HepG2 (cell line): ENCODE measurements around the gene THRA. TPM values are rescaled to one million over a fixed set of nuclear protein-coding genes. Genes with fewer than 3 reads are reported as not detected.

Experiments
- BORCS8-MEF2B ChIP-seq: sonication (generic); formaldehyde crosslinking; IDR thresholded peaks from 2 replicates; pipeline ENCODE4 v1.8.0; 2022; ENCODE audit warnings: mild to moderate bottlenecking, missing genetic modification reagents
- CREB3 ChIP-seq: sonication (generic); formaldehyde crosslinking; IDR thresholded peaks from 2 replicates; pipeline ENCODE4 v1.5.0; 2020; ENCODE audit warnings: missing genetic modification reagents
- IKZF4 ChIP-seq: sonication (generic); formaldehyde crosslinking; IDR thresholded peaks from 2 replicates; pipeline ENCODE4 v1.5.1; 2020; ENCODE audit warnings: borderline replicate concordance, mild to moderate bottlenecking, low read depth, missing genetic modification reagents; ENCODE audit errors: not compliant biosample characterization
- NR2F6 ChIP-seq, 2 experiments: IDR thresholded peaks; 2 replicates each; pipeline ENCODE4 v1.6.1; 2016; ENCODE audit warnings: antibody characterized with exemption in 1 of 2, mild to moderate bottlenecking in 1 of 2
- PPARG ChIP-seq: conservative IDR thresholded peaks from 2 replicates; pipeline ENCODE4 v1.6.1; 2016; ENCODE audit warnings: missing biosample characterization, missing genetic modification reagents
- PREB ChIP-seq: sonication (generic); formaldehyde crosslinking; IDR thresholded peaks from 2 replicates; pipeline ENCODE4 v1.4.0; 2020; ENCODE audit warnings: missing genetic modification reagents
- RBM22 ChIP-seq: fragments of 200-400 bp; formaldehyde crosslinking; optimal IDR thresholded peaks from 2 replicates; pipeline ENCODE3; 2017; ENCODE audit warnings: mild to moderate bottlenecking, low read length, moderate library complexity
- ZMYM3 ChIP-seq: sonication (generic); formaldehyde crosslinking; IDR thresholded peaks from 2 replicates; pipeline ENCODE4 v1.5.1; 2020; ENCODE audit warnings: mild to moderate bottlenecking, missing genetic modification reagents
- ZNF260 ChIP-seq: sonication (generic); formaldehyde crosslinking; IDR thresholded peaks from 2 replicates; pipeline ENCODE4 v1.4.0; 2020; ENCODE audit warnings: missing genetic modification reagents, low read depth, mild to moderate bottlenecking, borderline replicate concordance
- ZNF274 ChIP-seq: sonication (generic); formaldehyde crosslinking; IDR thresholded peaks from 2 replicates; pipeline ENCODE4 v1.5.1; 2020; ENCODE audit warnings: mild to moderate bottlenecking, missing genetic modification reagents
- ZNF7 ChIP-seq: IDR thresholded peaks from 2 replicates; pipeline ENCODE4 v1.6.1; 2016; ENCODE audit warnings: missing biosample characterization, missing genetic modification reagents
- ZNF790 ChIP-seq: sonication (generic); formaldehyde crosslinking; IDR thresholded peaks from 2 replicates; pipeline ENCODE4 v1.8.0; 2022; ENCODE audit warnings: missing genetic modification reagents, mild to moderate bottlenecking, borderline replicate concordance
- polyA plus RNA-seq, 8 experiments: library from polyadenylated mRNA; depleted of rRNA in 3 of 8; stranded (reverse) in 7 of 8; unstranded in 1 of 8; fragments of >200 nt; fragmentation: Illumina TruSeq in 4 of 8; extraction: Trizol in 4 of 8; gene quantifications; 2 replicates each; pipeline versions ENCODE4 v1.2.1 to v1.2.3, GENCODE V29; 2011 to 2016; ENCODE audit warnings: low read depth in 4 of 8, missing spikeins in 1 of 8, mixed read lengths in 1 of 8; ENCODE audit not compliant: insufficient read depth in 1 of 8
- total RNA-seq, 5 experiments: library from RNA; depleted of rRNA; stranded (reverse); fragments of >200 nt; fragmentation: Illumina TruSeq; extraction: Trizol; gene quantifications; 2 replicates each; pipeline ENCODE4 v1.2.3, GENCODE V29; 2016; ENCODE audit warnings: low read depth in 1 of 5
- TF ChIP-seq, protein P1 (sequence below): fragments of 450-650 bp; IDR thresholded peaks from 2 replicates; pipeline ENCODE4 v1.6.1; 2016
- TF ChIP-seq, protein P2 (sequence below): sonication (generic); formaldehyde crosslinking; IDR thresholded peaks from 2 replicates; pipeline ENCODE4 v1.5.0; 2020; ENCODE audit warnings: mild to moderate bottlenecking, missing genetic modification reagents
- TF ChIP-seq, protein P3 (sequence below): sonication (generic); formaldehyde crosslinking; IDR thresholded peaks from 2 replicates; pipeline ENCODE4 v1.5.0; 2020; ENCODE audit warnings: mild to moderate bottlenecking, missing genetic modification reagents
- TF ChIP-seq, protein P4 (sequence below): sonication (generic); formaldehyde crosslinking; IDR thresholded peaks from 2 replicates; pipeline ENCODE4 v1.4.0; 2020; ENCODE audit warnings: low read depth, mild to moderate bottlenecking, missing genetic modification reagents
- TF ChIP-seq, protein P5 (sequence below): sonication (generic); formaldehyde crosslinking; IDR thresholded peaks from 2 replicates; pipeline ENCODE4 v1.4.0; 2020; ENCODE audit warnings: missing genetic modification reagents

THRA gene
- total and polyA plus RNA-seq, 2 of the 13 experiments (the other 11 are each of a cell fraction or from before 2014, with no cell fraction given) = 8.0 to 9.9 TPM

- TF ChIP-seq, protein P1, sequence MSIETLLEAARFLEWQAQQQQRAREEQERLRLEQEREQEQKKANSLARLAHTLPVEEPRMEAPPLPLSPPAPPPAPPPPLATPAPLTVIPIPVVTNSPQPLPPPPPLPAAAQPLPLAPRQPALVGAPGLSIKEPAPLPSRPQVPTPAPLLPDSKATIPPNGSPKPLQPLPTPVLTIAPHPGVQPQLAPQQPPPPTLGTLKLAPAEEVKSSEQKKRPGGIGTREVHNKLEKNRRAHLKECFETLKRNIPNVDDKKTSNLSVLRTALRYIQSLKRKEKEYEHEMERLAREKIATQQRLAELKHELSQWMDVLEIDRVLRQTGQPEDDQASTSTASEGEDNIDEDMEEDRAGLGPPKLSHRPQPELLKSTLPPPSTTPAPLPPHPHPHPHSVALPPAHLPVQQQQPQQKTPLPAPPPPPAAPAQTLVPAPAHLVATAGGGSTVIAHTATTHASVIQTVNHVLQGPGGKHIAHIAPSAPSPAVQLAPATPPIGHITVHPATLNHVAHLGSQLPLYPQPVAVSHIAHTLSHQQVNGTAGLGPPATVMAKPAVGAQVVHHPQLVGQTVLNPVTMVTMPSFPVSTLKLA = no peak
- no peak for TF ChIP-seq PREB (CRISPR knock-in tag)
- no peak for TF ChIP-seq ZNF260 (CRISPR knock-in tag)
- TF ChIP-seq CREB3 (CRISPR knock-in tag) = no peak
- TF ChIP-seq ZNF7 (CRISPR knock-in tag) = no peak
- no peak for TF ChIP-seq PPARG
- TF ChIP-seq, protein P2, sequence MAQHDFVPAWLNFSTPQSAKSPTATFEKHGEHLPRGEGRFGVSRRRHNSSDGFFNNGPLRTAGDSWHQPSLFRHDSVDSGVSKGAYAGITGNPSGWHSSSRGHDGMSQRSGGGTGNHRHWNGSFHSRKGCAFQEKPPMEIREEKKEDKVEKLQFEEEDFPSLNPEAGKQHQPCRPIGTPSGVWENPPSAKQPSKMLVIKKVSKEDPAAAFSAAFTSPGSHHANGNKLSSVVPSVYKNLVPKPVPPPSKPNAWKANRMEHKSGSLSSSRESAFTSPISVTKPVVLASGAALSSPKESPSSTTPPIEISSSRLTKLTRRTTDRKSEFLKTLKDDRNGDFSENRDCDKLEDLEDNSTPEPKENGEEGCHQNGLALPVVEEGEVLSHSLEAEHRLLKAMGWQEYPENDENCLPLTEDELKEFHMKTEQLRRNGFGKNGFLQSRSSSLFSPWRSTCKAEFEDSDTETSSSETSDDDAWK (CRISPR knock-in tag) = no peak
- TF ChIP-seq, protein P3, sequence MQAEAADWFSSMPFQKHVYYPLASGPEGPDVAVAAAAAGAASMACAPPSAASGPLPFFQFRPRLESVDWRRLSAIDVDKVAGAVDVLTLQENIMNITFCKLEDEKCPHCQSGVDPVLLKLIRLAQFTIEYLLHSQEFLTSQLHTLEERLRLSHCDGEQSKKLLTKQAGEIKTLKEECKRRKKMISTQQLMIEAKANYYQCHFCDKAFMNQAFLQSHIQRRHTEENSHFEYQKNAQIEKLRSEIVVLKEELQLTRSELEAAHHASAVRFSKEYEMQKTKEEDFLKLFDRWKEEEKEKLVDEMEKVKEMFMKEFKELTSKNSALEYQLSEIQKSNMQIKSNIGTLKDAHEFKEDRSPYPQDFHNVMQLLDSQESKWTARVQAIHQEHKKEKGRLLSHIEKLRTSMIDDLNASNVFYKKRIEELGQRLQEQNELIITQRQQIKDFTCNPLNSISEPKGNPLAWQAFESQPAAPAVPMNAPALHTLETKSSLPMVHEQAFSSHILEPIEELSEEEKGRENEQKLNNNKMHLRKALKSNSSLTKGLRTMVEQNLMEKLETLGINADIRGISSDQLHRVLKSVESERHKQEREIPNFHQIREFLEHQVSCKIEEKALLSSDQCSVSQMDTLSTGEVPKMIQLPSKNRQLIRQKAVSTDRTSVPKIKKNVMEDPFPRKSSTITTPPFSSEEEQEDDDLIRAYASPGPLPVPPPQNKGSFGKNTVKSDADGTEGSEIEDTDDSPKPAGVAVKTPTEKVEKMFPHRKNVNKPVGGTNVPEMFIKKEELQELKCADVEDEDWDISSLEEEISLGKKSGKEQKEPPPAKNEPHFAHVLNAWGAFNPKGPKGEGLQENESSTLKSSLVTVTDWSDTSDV (CRISPR knock-in tag) = no peak
- TF ChIP-seq, protein P4, sequence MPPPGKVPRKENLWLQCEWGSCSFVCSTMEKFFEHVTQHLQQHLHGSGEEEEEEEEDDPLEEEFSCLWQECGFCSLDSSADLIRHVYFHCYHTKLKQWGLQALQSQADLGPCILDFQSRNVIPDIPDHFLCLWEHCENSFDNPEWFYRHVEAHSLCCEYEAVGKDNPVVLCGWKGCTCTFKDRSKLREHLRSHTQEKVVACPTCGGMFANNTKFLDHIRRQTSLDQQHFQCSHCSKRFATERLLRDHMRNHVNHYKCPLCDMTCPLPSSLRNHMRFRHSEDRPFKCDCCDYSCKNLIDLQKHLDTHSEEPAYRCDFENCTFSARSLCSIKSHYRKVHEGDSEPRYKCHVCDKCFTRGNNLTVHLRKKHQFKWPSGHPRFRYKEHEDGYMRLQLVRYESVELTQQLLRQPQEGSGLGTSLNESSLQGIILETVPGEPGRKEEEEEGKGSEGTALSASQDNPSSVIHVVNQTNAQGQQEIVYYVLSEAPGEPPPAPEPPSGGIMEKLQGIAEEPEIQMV = no peak
- peak; percentile 66; the same call in 1 of the 2 replicates for TF ChIP-seq ZNF274 (CRISPR knock-in tag)
- no peak for TF ChIP-seq IKZF4 (CRISPR knock-in tag)
- TF ChIP-seq BORCS8-MEF2B (CRISPR knock-in tag) = peak; percentile 50; the same call in 1 of the 2 replicates
- TF ChIP-seq ZNF790 (CRISPR knock-in tag) = no peak
- TF ChIP-seq ZMYM3 (CRISPR knock-in tag) = no peak
- TF ChIP-seq NR2F6 (IDR thresholded peaks at IDR 0.05) = no peak
- TF ChIP-seq NR2F6 (CRISPR knock-in tag; IDR thresholded peaks at IDR 0.05) = no peak
- TF ChIP-seq, protein P5, sequence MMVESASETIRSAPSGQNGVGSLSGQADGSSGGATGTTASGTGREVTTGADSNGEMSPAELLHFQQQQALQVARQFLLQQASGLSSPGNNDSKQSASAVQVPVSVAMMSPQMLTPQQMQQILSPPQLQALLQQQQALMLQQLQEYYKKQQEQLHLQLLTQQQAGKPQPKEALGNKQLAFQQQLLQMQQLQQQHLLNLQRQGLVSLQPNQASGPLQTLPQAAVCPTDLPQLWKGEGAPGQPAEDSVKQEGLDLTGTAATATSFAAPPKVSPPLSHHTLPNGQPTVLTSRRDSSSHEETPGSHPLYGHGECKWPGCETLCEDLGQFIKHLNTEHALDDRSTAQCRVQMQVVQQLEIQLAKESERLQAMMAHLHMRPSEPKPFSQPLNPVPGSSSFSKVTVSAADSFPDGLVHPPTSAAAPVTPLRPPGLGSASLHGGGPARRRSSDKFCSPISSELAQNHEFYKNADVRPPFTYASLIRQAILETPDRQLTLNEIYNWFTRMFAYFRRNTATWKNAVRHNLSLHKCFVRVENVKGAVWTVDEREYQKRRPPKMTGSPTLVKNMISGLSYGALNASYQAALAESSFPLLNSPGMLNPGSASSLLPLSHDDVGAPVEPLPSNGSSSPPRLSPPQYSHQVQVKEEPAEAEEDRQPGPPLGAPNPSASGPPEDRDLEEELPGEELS (CRISPR knock-in tag) = no peak
- no peak for TF ChIP-seq RBM22
Measured at GRCh38 chr17:40026816-40027613, 35.8 kb upstream of the THRA start (continued).
